ENCODE results near the gene IFT81. TPM values are rescaled to one million over a fixed set of nuclear protein-coding genes. Genes with fewer than 3 reads are reported as not detected.

IFT81 gene
- total RNA-seq, 4 donors from 2014 or later, result 6.9 to 40.6 (median 20.7) TPM

- no peak overlapping the region for H3K4me3 ChIP-seq
- no peaks in the 10 kb centered on the region for H3K27me3 ChIP-seq
- DNase-seq, result no peak
- peak overlapping the region; percentile 53 to 59 for H3K27ac ChIP-seq
- H3K4me1 ChIP-seq, result peaks cover 0 to 10% of the 10 kb centered on the region in 2 donors
- intact Hi-C loops (cut with DNase I; ENCODE audit: low total_unique reads), result loop anchor here (10.0 kb wide), 1 partner anchor 130 kb away; no protein-coding TSS in a partner anchor
- H3K9me3 ChIP-seq, result no peaks in the 10 kb centered on the region
- TF ChIP-seq CTCF (IDR thresholded peaks at IDR 0.05) (no peak), POLR2A (IDR thresholded peaks at IDR 0.05) (no peak)
- no peaks in the 10 kb centered on the region for H3K36me3 ChIP-seq
These were observed 19.0 kb upstream of the IFT81 start for GRCh38 chr12:110105159-110105558.

- TF ChIP-seq POLR2A (IDR thresholded peaks at IDR 0.05) (no peak), CTCF (IDR thresholded peaks at IDR 0.05) (no peak)
- no peak overlapping the region for H3K27ac ChIP-seq
- peaks cover 0 to 10% of the 10 kb centered on the region in 2 donors for H3K4me1 ChIP-seq
- H3K9me3 ChIP-seq, result no peaks in the 10 kb centered on the region
- intact Hi-C loops (cut with DNase I; ENCODE audit: low total_unique reads), result loop anchor here (10.0 kb wide), 1 partner anchor 129 kb away; no protein-coding TSS in a partner anchor
- H3K4me3 ChIP-seq, result no peak overlapping the region
- no peaks in the 10 kb centered on the region for H3K27me3 ChIP-seq
- no peak for DNase-seq
- H3K36me3 ChIP-seq, result no peaks in the 10 kb centered on the region
These were observed 18.2 kb upstream of the IFT81 start for GRCh38 chr12:110105986-110106385.

- peaks cover 0 to 10% of the 10 kb centered on the region in 2 donors for H3K4me1 ChIP-seq
- intact Hi-C loops (cut with DNase I; ENCODE audit: low total_unique reads), result loop anchor here (10.0 kb wide), 1 partner anchor 127 kb away; no protein-coding TSS in a partner anchor
- TF ChIP-seq CTCF (IDR thresholded peaks at IDR 0.05), result no peak
- TF ChIP-seq POLR2A (IDR thresholded peaks at IDR 0.05), result no peak
- peak overlapping the region; percentile 90 for H3K27ac ChIP-seq
- H3K9me3 ChIP-seq, result no peaks in the 10 kb centered on the region
- no peaks in the 10 kb centered on the region for H3K36me3 ChIP-seq
- peak; percentile 77 to 88 for DNase-seq
- no peaks in the 10 kb centered on the region for H3K27me3 ChIP-seq
- H3K4me3 ChIP-seq, result no peak overlapping the region
These were observed 16.5 kb upstream of the IFT81 start for GRCh38 chr12:110107369-110108281.

- Histone ChIP-seq H3K9me3 (no peaks in the 10 kb centered on the region), H3K36me3 (no peaks in the 10 kb centered on the region), H3K27ac (peak overlapping the region; percentile 90), H3K4me1 (peaks cover 0 to 10% of the 10 kb centered on the region in 2 donors), H3K27me3 (no peaks in the 10 kb centered on the region), H3K4me3 (no peak overlapping the region)
- intact Hi-C loops (cut with DNase I; ENCODE audit: low total_unique reads), result loop anchor here (10.0 kb wide), 1 partner anchor 126 kb away; no protein-coding TSS in a partner anchor
- no peak for DNase-seq
- TF ChIP-seq CTCF (IDR thresholded peaks at IDR 0.05), result no peak
- no peak for TF ChIP-seq POLR2A (IDR thresholded peaks at IDR 0.05)
These were observed 15.7 kb upstream of the IFT81 start for GRCh38 chr12:110108309-110109036.

Measured in uterus (tissue), 4 donors.